Right cardiac atrium (tissue), 5 donors: ENCODE measurements around the gene SART3. TPM values are rescaled to one million over a fixed set of nuclear protein-coding genes. Genes with fewer than 3 reads are reported as not detected.

ENCODE experiments used
- ATAC-seq, 2 donors: fragments of 200-7000 bp; cut with Tn5 transposase; one replicate each; pipeline versions ENCODE4 v1.8.0 to v1.9.1; 2020; ENCODE audit warnings: moderate library complexity in 2 of 2, mild to moderate bottlenecking in 1 of 2
- DNase-seq, 3 donors: peaks; one replicate each; pipeline ENCODE4 v3.0.0-alpha.2; 2020
- H3K27ac ChIP-seq: one replicate; pipeline ENCODE4 v1.5.1; 2013; ENCODE audit warnings: mild to moderate bottlenecking, low read length, control low read depth, moderate library complexity
- H3K27me3 ChIP-seq: one replicate; pipeline ENCODE4 v1.6.1; 2013; ENCODE audit not compliant: control insufficient read depth, insufficient read depth
- H3K4me1 ChIP-seq: one replicate; pipeline ENCODE4 v1.6.1; 2013; ENCODE audit warnings: low read length; ENCODE audit not compliant: control insufficient read depth, insufficient read depth
- H3K4me3 ChIP-seq: one replicate; pipeline ENCODE4 v1.5.1; 2013; ENCODE audit warnings: low read length, control low read depth
- H3K9me3 ChIP-seq: one replicate; pipeline ENCODE4 v1.6.1; 2013; ENCODE audit warnings: low read length; ENCODE audit not compliant: control insufficient read depth
- WGBS: extraction: QIAGEN DNeasy Blood & Tissue Kit; methylation state at CpG from one replicate; pipeline ENCODE4 v1.1.7; 2013; 5-methylcytosine and 5-hydroxymethylcytosine counted together
- intact Hi-C, 4 donors: fragments of 100-400 bp; cut with DNase I; formaldehyde crosslinking; loops; one replicate each; pipeline versions ENCODE4 v1.11.0 to v1.14.0; 2022 to 2023
- polyA plus RNA-seq: library from polyadenylated mRNA; stranded (reverse); fragments of 200-250 nt; gene quantifications from one replicate; pipeline ENCODE4 v1.2.3, GENCODE V29; 2013
- total RNA-seq, 4 donors: library from RNA; stranded (reverse); fragmentation: NEBNext Ultra II Directional; extraction: Animal tissue kit (Norgen Biotek cat#: 25700); gene quantifications; one replicate each; pipeline ENCODE4 v1.2.1, GENCODE V29; 2021
- donor health status: healthy with polysubstance abuse.
- donor health status: DM: no; HTN: yes; CAD: no.
- donor health status: DM: no; HTN: no; CAD: no.
- donor health status: DM: no; HTN: yes; CAD: no; lungs with severe emphysema.
- donor health status: DM: yes; HTN: yes; CAD: no.

Gene SART3
- total and polyA plus RNA-seq, 5 donors = 14.2 to 27.7 (median 23.9) TPM

GRCh38 chr12:108538146-108538545 is 22.8 kb downstream of the SART3 start:
- intact Hi-C loops = no loop called here
- Histone ChIP-seq H3K27me3 (no peaks in the 10 kb centered on the region), H3K27ac (no peak overlapping the region), H3K4me1 (no peaks in the 10 kb centered on the region), H3K9me3 (no peaks in the 10 kb centered on the region), H3K4me3 (no peak overlapping the region)
- DNase-seq (no peak), ATAC-seq (no peak)
- 74% methylated on average over 6 of the region's 6 CpGs for WGBS

GRCh38 chr12:108531929-108532848 is 28.8 kb downstream of the SART3 start:
- intact Hi-C loops = no loop called here
- Histone ChIP-seq H3K4me1 (no peaks in the 10 kb centered on the region), H3K9me3 (no peaks in the 10 kb centered on the region), H3K27ac (no peak overlapping the region), H3K4me3 (no peak overlapping the region), H3K27me3 (no peaks in the 10 kb centered on the region)
- 93% methylated on average over 15 of the region's 15 CpGs for WGBS
- DNase-seq = no peak
- ATAC-seq = no peak

DNA sequence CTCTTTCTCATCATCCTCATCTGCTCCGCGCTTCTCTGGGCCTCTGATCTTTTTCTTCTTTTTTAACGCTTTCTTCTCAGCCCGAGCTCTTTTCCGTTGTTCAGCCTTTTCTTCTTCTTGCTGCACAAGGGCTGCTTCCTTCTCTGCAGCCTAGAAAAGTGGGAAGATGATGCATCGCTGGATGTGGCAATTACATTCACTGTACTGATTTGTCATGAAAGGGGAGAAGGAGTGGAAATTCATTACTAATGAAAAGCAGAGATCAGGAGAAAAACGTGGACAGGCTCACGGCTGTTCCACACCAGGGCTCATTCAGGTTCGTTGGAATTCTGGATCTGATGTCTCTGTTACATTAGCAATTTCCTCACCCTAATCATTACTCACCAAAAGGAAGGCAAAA is 30.8 kb downstream of the SART3 start:
- no peaks in the 10 kb centered on the region for H3K27me3 ChIP-seq
- WGBS = 93% methylated on average over 9 of the region's 9 CpGs
- H3K4me1 ChIP-seq = no peaks in the 10 kb centered on the region
- no peak for ATAC-seq
- no peak overlapping the region for H3K27ac ChIP-seq
- intact Hi-C loops = no loop called here
- no peak overlapping the region for H3K4me3 ChIP-seq
- no peak for DNase-seq
- no peaks in the 10 kb centered on the region for H3K9me3 ChIP-seq

GRCh38 chr12:108527166-108527496 is 33.8 kb downstream of the SART3 start:
- Histone ChIP-seq H3K4me1 (no peaks in the 10 kb centered on the region), H3K4me3 (no peak overlapping the region), H3K9me3 (no peaks in the 10 kb centered on the region), H3K27me3 (no peaks in the 10 kb centered on the region), H3K27ac (no peak overlapping the region)
- WGBS = 81% methylated on average over 6 of the region's 6 CpGs
- intact Hi-C loops = no loop called here
- DNase-seq (no peak), ATAC-seq (no peak)

DNA sequence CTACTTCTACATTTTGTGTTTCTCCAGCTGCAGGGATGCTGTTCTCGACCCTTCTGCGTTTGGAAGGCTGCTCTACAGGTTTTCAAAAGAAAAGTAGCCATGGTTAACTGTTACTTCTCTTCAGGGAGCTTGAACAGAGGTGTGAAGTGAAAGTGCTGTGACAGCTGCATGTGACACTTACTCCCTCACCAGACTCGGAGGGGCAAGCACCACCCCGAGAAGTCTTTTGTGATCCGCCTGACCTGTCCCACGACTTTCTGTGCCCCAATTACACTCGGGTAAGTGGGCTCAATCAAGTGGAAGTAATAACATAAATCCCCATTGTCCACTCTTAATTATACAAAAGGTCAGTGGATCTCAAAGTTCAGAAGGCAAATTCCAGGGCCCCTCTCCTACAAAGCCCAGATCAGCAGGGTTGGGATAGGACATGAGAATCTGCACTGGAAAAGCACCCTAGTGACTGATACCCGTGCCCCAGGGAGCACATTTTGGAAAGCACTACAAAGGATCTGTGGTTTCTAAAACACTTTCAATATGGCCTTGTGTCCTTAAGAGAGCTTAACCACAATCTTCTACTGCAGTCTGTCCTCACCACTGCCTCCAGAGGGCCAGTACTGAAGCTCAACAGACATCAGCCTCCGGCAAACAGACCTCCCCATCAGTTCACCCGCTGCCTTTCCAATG is 34.3 kb downstream of the SART3 start:
- no peaks in the 10 kb centered on the region for H3K9me3 ChIP-seq
- H3K4me1 ChIP-seq = no peaks in the 10 kb centered on the region
- H3K27me3 ChIP-seq = no peaks in the 10 kb centered on the region
- H3K27ac ChIP-seq = no peak overlapping the region
- no peak overlapping the region for H3K4me3 ChIP-seq
- intact Hi-C loops = no loop called here
- 68% methylated on average over 10 of the region's 10 CpGs for WGBS
- DNase-seq = no peak
- ATAC-seq = no peak

DNA sequence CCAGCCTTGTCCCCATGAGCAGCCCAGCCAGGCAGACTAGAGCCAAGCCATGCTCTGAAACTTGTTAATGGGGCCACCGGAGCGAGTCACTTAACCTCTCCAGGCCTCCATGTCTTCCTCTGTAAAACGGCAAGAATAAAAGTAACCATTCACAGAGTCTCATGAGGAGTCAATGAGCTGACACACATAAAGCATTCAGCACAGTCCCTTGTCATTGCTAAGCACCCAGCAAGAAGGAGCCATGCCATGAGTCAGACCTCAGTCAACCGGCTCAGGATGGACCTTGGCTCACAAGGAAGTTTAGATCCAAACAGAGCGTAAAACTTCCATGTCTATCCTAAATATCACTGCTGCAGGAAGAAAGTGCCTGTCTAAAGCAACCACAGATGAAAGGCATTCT is 35.3 kb downstream of the SART3 start:
- Histone ChIP-seq H3K27me3 (no peaks in the 10 kb centered on the region), H3K27ac (no peak overlapping the region), H3K9me3 (no peaks in the 10 kb centered on the region), H3K4me1 (no peaks in the 10 kb centered on the region), H3K4me3 (no peak overlapping the region)
- 90% methylated on average over 5 of the region's 5 CpGs for WGBS
- ATAC-seq (no peak), DNase-seq (no peak)
- intact Hi-C loops = no loop called here

GRCh38 chr12:108523365-108523764 is 37.6 kb downstream of the SART3 start:
- H3K4me1 ChIP-seq = no peaks in the 10 kb centered on the region
- no peak overlapping the region for H3K27ac ChIP-seq
- ATAC-seq (no peak), DNase-seq (no peak)
- 86% methylated on average over 14 of the region's 14 CpGs for WGBS
- no peaks in the 10 kb centered on the region for H3K27me3 ChIP-seq
- no peak overlapping the region for H3K4me3 ChIP-seq
- intact Hi-C loops = no loop called here
- H3K9me3 ChIP-seq = no peaks in the 10 kb centered on the region

- intact Hi-C loops = no loop called here
- ATAC-seq = no peak
- Histone ChIP-seq H3K4me1 (peaks cover 4% of the 10 kb centered on the region), H3K4me3 (no peak overlapping the region), H3K9me3 (no peaks in the 10 kb centered on the region), H3K27ac (no peak overlapping the region), H3K27me3 (no peaks in the 10 kb centered on the region)
- no peak for DNase-seq
- WGBS = 60% methylated on average over 4 of the region's 4 CpGs
Observed at GRCh38 chr12:108519558-108519957, 41.4 kb downstream of the SART3 start.

- intact Hi-C loops = no loop called here
- WGBS = 92% methylated on average over 39 of the region's 39 CpGs
- H3K27ac ChIP-seq = no peak overlapping the region
- DNase-seq (peak in 1 of 3 donors; percentile 50), ATAC-seq (no peak)
- H3K4me3 ChIP-seq = no peak overlapping the region
- peaks cover 4% of the 10 kb centered on the region for H3K4me1 ChIP-seq
- no peaks in the 10 kb centered on the region for H3K9me3 ChIP-seq
- no peaks in the 10 kb centered on the region for H3K27me3 ChIP-seq
Observed at GRCh38 chr12:108518716-108519496, 42.1 kb downstream of the SART3 start.

DNA sequence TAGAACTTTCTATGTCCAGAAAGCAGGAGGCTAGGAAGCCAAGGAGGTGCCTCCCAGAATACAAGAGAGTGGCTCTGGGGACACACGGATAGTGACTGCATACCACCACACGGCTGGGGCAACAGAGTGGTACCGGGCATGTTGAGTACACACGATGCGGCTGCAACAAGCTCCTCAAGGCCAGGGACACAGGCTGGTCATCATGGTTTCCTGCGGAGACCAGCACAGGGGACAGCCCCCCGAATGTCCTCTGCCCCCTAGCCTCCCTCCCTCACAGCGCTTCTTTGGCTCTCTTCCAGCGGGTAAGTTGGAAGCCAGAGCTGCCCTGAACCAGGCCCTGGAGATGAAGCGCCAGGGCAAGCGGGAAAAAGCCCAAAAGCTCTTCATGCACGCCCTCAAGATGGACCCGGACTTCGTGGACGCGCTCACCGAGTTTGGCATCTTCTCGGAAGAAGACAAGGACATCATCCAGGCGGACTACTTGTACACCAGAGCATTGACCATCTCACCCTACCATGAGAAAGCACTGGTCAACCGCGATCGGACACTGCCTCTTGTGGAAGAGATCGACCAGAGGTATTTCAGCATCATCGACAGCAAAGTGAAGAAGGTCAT is 42.8 kb downstream of the SART3 start:
- Histone ChIP-seq H3K4me3 (no peak overlapping the region), H3K4me1 (peaks cover 4% of the 10 kb centered on the region), H3K9me3 (no peaks in the 10 kb centered on the region), H3K27me3 (no peaks in the 10 kb centered on the region), H3K27ac (no peak overlapping the region)
- 94% methylated on average over 24 of the region's 24 CpGs for WGBS
- ATAC-seq (no peak), DNase-seq (peak in 1 of 3 donors; percentile 45)
- intact Hi-C loops = no loop called here
